K562 (cell line): ENCODE data around the gene SORL1-AS1.

Experiments
- ATAC-seq: fragments of 200-7000 bp; cut with Tn5 transposase; 3 replicates; pipeline ENCODE4 v1.9.1; 2020; ENCODE audit warnings: moderate library complexity
- BruUV-seq: library from RNA; stranded (reverse); fragments of 400-500 nt; replicated peaks from 2 replicates; lab custom pipeline; 2021; lab: Mats Ljungman, UMichigan
- CTCF ChIA-PET: fragments of 300-600 bp; formaldehyde crosslinking; extraction: SDS; loops from one replicate; lab custom pipeline; 2021; ENCODE audit warnings: low intra/inter-chr PET ratio; lab: Yijun Ruan, JAX
- POLR2A ChIA-PET: fragments of 300-600, 350-650 bp; sonication (Branson Sonifier 250); formaldehyde crosslinking; extraction: SDS; loops from one replicate; lab custom pipeline; 2021; ENCODE audit warnings: antibody characterized with exemption, inconsistent platforms; lab: Yijun Ruan, JAX
- DNase-seq, 4 experiments: peaks; one replicate each; pipeline versions ENCODE4 v3.0.0 to v3.0.0-alpha.2; 2011 to 2018; ENCODE audit warnings: low spot score in 3 of 4, mixed read lengths in 3 of 4; ENCODE audit errors: extremely low read depth in 1 of 4
- FAIRE-seq: peaks from 2 replicates; lab custom pipeline; 2011; peaks lifted over from hg19 to GRCh38; lab: Jason Lieb, UNC
- H2AFZ ChIP-seq: 2 replicates; pipeline ENCODE4 v1.6.0; 2011; ENCODE audit warnings: low read depth, low read length, control low read depth, inconsistent platforms
- H3K27ac ChIP-seq: fragments of 200-600 bp; 3 replicates; pipeline ENCODE4 v1.8.0; 2011; ENCODE audit warnings: low read depth, mild to moderate bottlenecking, control low read depth, inconsistent platforms, low read length, moderate library complexity, mixed read lengths; ENCODE audit errors: extremely low read depth
- H3K27me3 ChIP-seq, 2 experiments: fragments of 300-600 bp in 1 of 2; 2 replicates in 1 of 2; 3 replicates in 1 of 2; pipeline versions ENCODE4 v1.6.0 to v1.8.0; 2011; ENCODE audit warnings: inconsistent platforms in 2 of 2, low read length in 2 of 2, mild to moderate bottlenecking in 1 of 2, mixed read lengths in 1 of 2, moderate library complexity in 1 of 2; ENCODE audit not compliant: control insufficient read depth in 2 of 2, insufficient read depth in 2 of 2
- H3K36me3 ChIP-seq: fragments of 300-600 bp; 3 replicates; pipeline ENCODE4 v1.8.0; 2011; ENCODE audit warnings: mild to moderate bottlenecking, low read length, inconsistent platforms; ENCODE audit not compliant: control insufficient read depth, insufficient read depth
- H3K4me1 ChIP-seq, 2 experiments: fragments of 200-600 bp in 1 of 2; replicated peaks in 1 of 2; 2 replicates in 1 of 2; 3 replicates in 1 of 2; pipeline versions ENCODE4 v1.5.1 to v1.8.0; 2011; ENCODE audit warnings: inconsistent platforms in 2 of 2, low read length in 2 of 2, mild to moderate bottlenecking in 1 of 2, mixed read lengths in 1 of 2, moderate library complexity in 1 of 2; ENCODE audit not compliant: control insufficient read depth in 2 of 2, insufficient read depth in 2 of 2
- H3K4me2 ChIP-seq: 2 replicates; pipeline ENCODE4 v1.6.1; 2011; ENCODE audit warnings: low read length, control low read depth, inconsistent platforms, mixed read lengths; ENCODE audit not compliant: insufficient read depth
- H3K4me3 ChIP-seq: fragments of 200-600 bp; sonication (generic), shearing (Covaris generic); 2 replicates; pipeline ENCODE4 v1.5.1; 2016; ENCODE audit warnings: control low read depth, inconsistent platforms
- H3K79me2 ChIP-seq: fragments of 200-600 bp; 3 replicates; pipeline ENCODE4 v1.8.0; 2011; ENCODE audit warnings: low read length, inconsistent platforms; ENCODE audit not compliant: control insufficient read depth, insufficient read depth
- H3K9ac ChIP-seq, 2 experiments: 2 replicates each; pipeline versions ENCODE4 v1.6.0 to v1.6.1; 2011; ENCODE audit warnings: low read depth in 2 of 2, low read length in 2 of 2, control low read depth in 1 of 2, inconsistent platforms in 1 of 2, mild to moderate bottlenecking in 1 of 2, mixed read lengths in 1 of 2; ENCODE audit not compliant: insufficient read depth in 1 of 2
- H3K9me1 ChIP-seq: one replicate; pipeline ENCODE4 v1.6.0; 2011; ENCODE audit warnings: inconsistent platforms, mild to moderate bottlenecking, low read length, moderate library complexity; ENCODE audit not compliant: control insufficient read depth, insufficient read depth
- H3K9me3 ChIP-seq: replicated peaks from 2 replicates; pipeline ENCODE4 v1.5.1; 2011; ENCODE audit warnings: low read depth, low read length, inconsistent platforms; ENCODE audit not compliant: control insufficient read depth, insufficient read depth
- H4K20me1 ChIP-seq: replicated peaks from 2 replicates; pipeline ENCODE4 v1.6.1; 2011; ENCODE audit warnings: low read length, inconsistent platforms, mixed read lengths; ENCODE audit not compliant: control insufficient read depth, insufficient read depth
- TAF1 ChIP-seq: IDR thresholded peaks from 2 replicates; pipeline ENCODE4 v1.6.1; 2011; ENCODE audit warnings: mild to moderate bottlenecking, low read length, moderate library complexity; ENCODE audit not compliant: insufficient read depth, control insufficient read depth, severe bottlenecking; ENCODE audit errors: extremely low read depth
- ZNF41 ChIP-seq: fragments of 250-450 bp; sonication (Bioruptor Pico); conservative IDR thresholded peaks from 2 replicates; pipeline ENCODE4 v1.4.0; 2020; ENCODE audit warnings: mild to moderate bottlenecking
- WGBS: fragments of 100-300 bp; shearing (Covaris generic); methylation state at CpG from one replicate; pipeline ENCODE4 v1.1.6; 2016; ENCODE audit warnings: low coverage, mixed read lengths; ENCODE audit not compliant: insufficient coverage; ENCODE audit errors: missing lambda C conversion rate; 5-methylcytosine and 5-hydroxymethylcytosine counted together
- in situ Hi-C: fragments of 300-500 bp; cut with MboI; formaldehyde crosslinking; loops from 4 replicates; pipeline ENCODE4 v1.15.0; 2018; ENCODE audit warnings: inconsistent platforms, mixed read lengths
- intact Hi-C: fragments of 100-400 bp; cut with micrococcal nuclease; formaldehyde crosslinking; loops from 2 replicates; pipeline ENCODE4 v1.14.2; 2022
- TF ChIP-seq, protein P1 (sequence below): fragments of 250-450 bp; sonication (Bioruptor Pico); IDR thresholded peaks from 2 replicates; pipeline ENCODE4 v1.4.0; 2020; ENCODE audit warnings: mild to moderate bottlenecking, moderate library complexity

SORL1-AS1 gene

GRCh38 chr11:121421149-121421901, 31.4 kb downstream of the SORL1-AS1 start:
- H3K4me1 ChIP-seq = no peaks in the 10 kb centered on the region; a peak in 1 of 5 replicates
- 2% methylated on average over 4 of the region's 4 CpGs for whole genome bisulfite sequencing
- no TSS peak for BruUV-seq
- in situ Hi-C loops = no loop called here
- no peaks in the 10 kb centered on the region for H3K79me2 ChIP-seq
- ChIA-PET CTCF (no interaction called here), POLR2A (interaction anchor here (0.6 kb wide), 1 partner anchor 331 kb away, joined by 3 read pairs; no protein-coding TSS in a partner anchor)
- FAIRE-seq = no peak
- no peak for TF ChIP-seq ZNF41
- TF ChIP-seq TAF1 = no peak
- TF ChIP-seq, protein P1, sequence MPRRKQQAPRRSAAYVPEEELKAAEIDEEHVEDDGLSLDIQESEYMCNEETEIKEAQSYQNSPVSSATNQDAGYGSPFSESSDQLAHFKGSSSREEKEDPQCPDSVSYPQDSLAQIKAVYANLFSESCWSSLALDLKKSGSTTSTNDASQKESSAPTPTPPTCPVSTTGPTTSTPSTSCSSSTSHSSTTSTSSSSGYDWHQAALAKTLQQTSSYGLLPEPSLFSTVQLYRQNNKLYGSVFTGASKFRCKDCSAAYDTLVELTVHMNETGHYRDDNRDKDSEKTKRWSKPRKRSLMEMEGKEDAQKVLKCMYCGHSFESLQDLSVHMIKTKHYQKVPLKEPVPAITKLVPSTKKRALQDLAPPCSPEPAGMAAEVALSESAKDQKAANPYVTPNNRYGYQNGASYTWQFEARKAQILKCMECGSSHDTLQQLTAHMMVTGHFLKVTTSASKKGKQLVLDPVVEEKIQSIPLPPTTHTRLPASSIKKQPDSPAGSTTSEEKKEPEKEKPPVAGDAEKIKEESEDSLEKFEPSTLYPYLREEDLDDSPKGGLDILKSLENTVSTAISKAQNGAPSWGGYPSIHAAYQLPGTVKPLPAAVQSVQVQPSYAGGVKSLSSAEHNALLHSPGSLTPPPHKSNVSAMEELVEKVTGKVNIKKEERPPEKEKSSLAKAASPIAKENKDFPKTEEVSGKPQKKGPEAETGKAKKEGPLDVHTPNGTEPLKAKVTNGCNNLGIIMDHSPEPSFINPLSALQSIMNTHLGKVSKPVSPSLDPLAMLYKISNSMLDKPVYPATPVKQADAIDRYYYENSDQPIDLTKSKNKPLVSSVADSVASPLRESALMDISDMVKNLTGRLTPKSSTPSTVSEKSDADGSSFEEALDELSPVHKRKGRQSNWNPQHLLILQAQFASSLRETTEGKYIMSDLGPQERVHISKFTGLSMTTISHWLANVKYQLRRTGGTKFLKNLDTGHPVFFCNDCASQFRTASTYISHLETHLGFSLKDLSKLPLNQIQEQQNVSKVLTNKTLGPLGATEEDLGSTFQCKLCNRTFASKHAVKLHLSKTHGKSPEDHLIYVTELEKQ (CRISPR knock-in tag) = no peak
- no peaks in the 10 kb centered on the region for H3K9me1 ChIP-seq
- peak in 3 of 4 experiments; percentile 5 to 19 (median 17) for DNase-seq
- no peak overlapping the region for H3K4me2 ChIP-seq
- intact Hi-C loops = no loop called here
- ATAC-seq = no peak
- no peak overlapping the region for H3K4me3 ChIP-seq
- H3K36me3 ChIP-seq = no peaks in the 10 kb centered on the region
- no peaks in the 10 kb centered on the region for H3K9me3 ChIP-seq
- H3K27me3 ChIP-seq = peaks cover 0 to 5% of the 10 kb centered on the region in 2 experiments; a peak in 2 of 5 replicates
- H2AFZ ChIP-seq = no peak overlapping the region
- no peak overlapping the region for H3K27ac ChIP-seq
- H3K9ac ChIP-seq = no peak overlapping the region
- no peaks in the 10 kb centered on the region for H4K20me1 ChIP-seq
